ENCODE results near the gene CCDC142. TPM values are rescaled to one million over a fixed set of nuclear protein-coding genes. Genes with fewer than 3 reads are reported as not detected.
"Not testable (repeated sequence)": the region's sequence is repeated elsewhere in the genome, so short reads cannot be mapped to it uniquely, and the experiment has no call there.

Gene CCDC142
- total RNA-seq, 1 experiment from 2014 or later: 19.8 TPM

GRCh38 chr2:74471332-74472065, 11.3 kb downstream of the CCDC142 start:
- Histone ChIP-seq H3K27me3 (ENCODE audit: insufficient read depth, low read depth) (no peaks in the 10 kb centered on the region), H3K4me3 (peak overlapping the region; percentile 89), H3K4me2 (peak overlapping the region; percentile 95), H4K20me1 (ENCODE audit: insufficient read depth) (no peaks in the 10 kb centered on the region), H2AFZ (peak overlapping the region; percentile 93), H3F3A (ENCODE audit: insufficient read depth, low read depth) (peaks cover 61% of the 10 kb centered on the region), H3K27ac (peak overlapping the region; percentile 74), H3K4me1 (replicated peaks; ENCODE audit: insufficient read depth) (peaks cover 9% of the 10 kb centered on the region), H3K36me3 (ENCODE audit: low read depth) (no peaks in the 10 kb centered on the region), H3K9me3 (ENCODE audit: insufficient read depth, low read depth) (no peaks in the 10 kb centered on the region), H3K9me2 (ENCODE audit: insufficient read depth) (no peaks in the 10 kb centered on the region), H3K79me2 (ENCODE audit: low read depth) (0 out of 2 replicates have a peak, but pooled peaks cover 3% of the 10 kb centered on the region)
- POLR2A ChIA-PET (ENCODE audit: unreplicated experiment): interaction anchor here (0.6 to 0.7 kb wide), 4 partner anchors 28 to 997 kb away, joined by 3 to 19 read pairs (median 6); partner anchors contain the start of gene LBX2
- no TSS peak for BruUV-seq (replicated peaks)
- TF ChIP-seq EZH2 (IDR thresholded peaks at IDR 0.05; ENCODE audit: low read depth) (no peak), CTCF (conservative IDR thresholded peaks at IDR 0.05) (no peak)
- DNase-seq: no peak
- CTCF ChIA-PET: interaction anchor here (0.6 to 0.7 kb wide), 3 partner anchors 20 to 80 kb away, joined by 4 to 9 read pairs (median 8); no protein-coding TSS in a partner anchor
- intact Hi-C loops (cut with micrococcal nuclease; ENCODE audit: unreplicated experiment): no loop called here

GRCh38 chr2:74470742-74471141, 12.1 kb downstream of the CCDC142 start:
- DNase-seq; BruUV-seq (replicated peaks); H2AFZ ChIP-seq; H4K20me1 ChIP-seq (ENCODE audit: insufficient read depth); H3K4me3 ChIP-seq; intact Hi-C loops (cut with micrococcal nuclease; ENCODE audit: unreplicated experiment); H3K27ac ChIP-seq; H3K27me3 ChIP-seq (ENCODE audit: insufficient read depth, low read depth); H3K79me2 ChIP-seq (ENCODE audit: low read depth); H3K9me3 ChIP-seq (ENCODE audit: insufficient read depth, low read depth); H3K9me2 ChIP-seq (ENCODE audit: insufficient read depth); H3K36me3 ChIP-seq (ENCODE audit: low read depth): not testable (repeated sequence)
- ChIA-PET CTCF (interaction anchor here (0.6 to 0.7 kb wide), 2 partner anchors 21 to 79 kb away, joined by 4 to 9 read pairs; no protein-coding TSS in a partner anchor), POLR2A (ENCODE audit: unreplicated experiment) (interaction anchor here (0.6 kb wide), 1 partner anchor 265 kb away, joined by 19 read pairs; no protein-coding TSS in a partner anchor)
- H3K4me2 ChIP-seq: peak overlapping the region; percentile 95
- peaks cover 15% of the 10 kb centered on the region for H3K4me1 ChIP-seq (replicated peaks; ENCODE audit: insufficient read depth)
- H3F3A ChIP-seq (ENCODE audit: insufficient read depth, low read depth): peaks cover 59% of the 10 kb centered on the region

GRCh38 chr2:74464406-74464805, 18.4 kb downstream of the CCDC142 start:
- Histone ChIP-seq H3K36me3 (ENCODE audit: low read depth) (peaks cover 15% of the 10 kb centered on the region), H3K27ac (0 out of 2 replicates have a peak overlapping the region, but pooled peaks have one; percentile 50), H3F3A (ENCODE audit: insufficient read depth, low read depth) (peaks cover 29% of the 10 kb centered on the region; the same call in 1 of the 2 replicates), H3K4me3 (peak overlapping the region; percentile 95), H3K27me3 (ENCODE audit: insufficient read depth, low read depth) (no peaks in the 10 kb centered on the region), H3K4me1 (replicated peaks; ENCODE audit: insufficient read depth) (peaks cover 16% of the 10 kb centered on the region), H3K79me2 (ENCODE audit: low read depth) (peaks cover 29% of the 10 kb centered on the region), H3K9me3 (ENCODE audit: insufficient read depth, low read depth) (no peaks in the 10 kb centered on the region), H2AFZ (peak overlapping the region; percentile 87), H4K20me1 (ENCODE audit: insufficient read depth) (no peaks in the 10 kb centered on the region), H3K9me2 (ENCODE audit: insufficient read depth) (no peaks in the 10 kb centered on the region), H3K4me2 (peak overlapping the region; percentile 92)
- POLR2A ChIA-PET (ENCODE audit: unreplicated experiment): interaction anchor here (0.5 to 0.7 kb wide), 2 partner anchors 43 to 310 kb away, joined by 6 to 13 read pairs; no protein-coding TSS in a partner anchor
- CTCF ChIA-PET: no interaction called here
- DNase-seq: no peak
- TF ChIP-seq EZH2 (IDR thresholded peaks at IDR 0.05; ENCODE audit: low read depth): no peak
- no peak for TF ChIP-seq CTCF (conservative IDR thresholded peaks at IDR 0.05)
- BruUV-seq (replicated peaks): TSS peak; percentile 20
- intact Hi-C loops (cut with micrococcal nuclease; ENCODE audit: unreplicated experiment): no loop called here
